NCI-H2029 treated with DMSO at 0.1 percent for 48 hours (cell line): ENCODE measurements around the gene ETS1.

ENCODE experiments used
- DNase-seq: peaks from one replicate; lab custom pipeline; 2025; lab: John Stamatoyannopoulos, UW

Gene ETS1

GRCh38 chr11:128500493-128500892 lies 86.9 kb downstream of the ETS1 start:
- DNase-seq: no peak

GRCh38 chr11:128499613-128500253 lies 87.6 kb downstream of the ETS1 start:
- DNase-seq: no peak

- no peak for DNase-seq
Measured at GRCh38 chr11:128498721-128499245, 88.6 kb downstream of the ETS1 start.

- no peak for DNase-seq
Measured at GRCh38 chr11:128497776-128498095, 89.6 kb downstream of the ETS1 start.

GRCh38 chr11:128497061-128497775 lies 90.1 kb downstream of the ETS1 start:
- DNase-seq: peak; percentile 89

- DNase-seq: peak; percentile 55
Measured at GRCh38 chr11:128496692-128497060, 90.7 kb downstream of the ETS1 start.

GRCh38 chr11:128496249-128496648 lies 91.1 kb downstream of the ETS1 start:
- no peak for DNase-seq

- DNase-seq: no peak
Measured at GRCh38 chr11:128494418-128495332, 92.7 kb downstream of the ETS1 start.

GRCh38 chr11:128493570-128493965 lies 93.8 kb downstream of the ETS1 start:
- DNase-seq: no peak

- DNase-seq: no peak
Measured at GRCh38 chr11:128492903-128493569, 94.3 kb downstream of the ETS1 start.

- no peak for DNase-seq
Measured at GRCh38 chr11:128492461-128492860, 94.9 kb downstream of the ETS1 start.

- no peak for DNase-seq
Measured at GRCh38 chr11:128491195-128491936, 96.0 kb downstream of the ETS1 start.

- DNase-seq: no peak
Measured at GRCh38 chr11:128490092-128490491, 97.3 kb downstream of the ETS1 start.

GRCh38 chr11:128488471-128488870 lies 98.9 kb downstream of the ETS1 start:
- no peak for DNase-seq

- DNase-seq: no peak
Measured at GRCh38 chr11:128487978-128488377, 99.4 kb downstream of the ETS1 start.

GRCh38 chr11:128484172-128484571 lies 103.2 kb downstream of the ETS1 start:
- DNase-seq: no peak

GRCh38 chr11:128483211-128483788 lies 104.1 kb downstream of the ETS1 start:
- no peak for DNase-seq

GRCh38 chr11:128482512-128483191 lies 104.7 kb downstream of the ETS1 start:
- no peak for DNase-seq

- no peak for DNase-seq
Measured at GRCh38 chr11:128482092-128482491, 105.3 kb downstream of the ETS1 start.

- DNase-seq: no peak
Measured at GRCh38 chr11:128481135-128481534, 106.2 kb downstream of the ETS1 start.
